Measurements from ENCODE around the gene PCBP3. TPM values are rescaled to one million over a fixed set of nuclear protein-coding genes. Genes with fewer than 3 reads are reported as not detected.

PCBP3 gene
- total RNA-seq, 1 experiment from 2014 or later, result not detected

- no peaks in the 10 kb centered on the region for H3K9me3 ChIP-seq (ENCODE audit: insufficient read depth, low read depth)
- no peaks in the 10 kb centered on the region for H3K36me3 ChIP-seq (ENCODE audit: low read depth)
- BruUV-seq (replicated peaks), result no TSS peak
- H3K4me1 ChIP-seq (replicated peaks; ENCODE audit: insufficient read depth), result peaks cover 34% of the 10 kb centered on the region
- no peaks in the 10 kb centered on the region for H3K27me3 ChIP-seq (ENCODE audit: insufficient read depth, low read depth)
- H3K4me3 ChIP-seq, result no peak overlapping the region
- H3F3A ChIP-seq (ENCODE audit: insufficient read depth, low read depth), result peaks cover 11% of the 10 kb centered on the region; the same call in 1 of the 2 replicates
- DNase-seq, result no peak
- no peak overlapping the region for H3K27ac ChIP-seq
- H3K79me2 ChIP-seq (ENCODE audit: low read depth), result no peaks in the 10 kb centered on the region
- TF ChIP-seq EZH2 (IDR thresholded peaks at IDR 0.05; ENCODE audit: low read depth), result no peak
- TF ChIP-seq, protein P1, sequence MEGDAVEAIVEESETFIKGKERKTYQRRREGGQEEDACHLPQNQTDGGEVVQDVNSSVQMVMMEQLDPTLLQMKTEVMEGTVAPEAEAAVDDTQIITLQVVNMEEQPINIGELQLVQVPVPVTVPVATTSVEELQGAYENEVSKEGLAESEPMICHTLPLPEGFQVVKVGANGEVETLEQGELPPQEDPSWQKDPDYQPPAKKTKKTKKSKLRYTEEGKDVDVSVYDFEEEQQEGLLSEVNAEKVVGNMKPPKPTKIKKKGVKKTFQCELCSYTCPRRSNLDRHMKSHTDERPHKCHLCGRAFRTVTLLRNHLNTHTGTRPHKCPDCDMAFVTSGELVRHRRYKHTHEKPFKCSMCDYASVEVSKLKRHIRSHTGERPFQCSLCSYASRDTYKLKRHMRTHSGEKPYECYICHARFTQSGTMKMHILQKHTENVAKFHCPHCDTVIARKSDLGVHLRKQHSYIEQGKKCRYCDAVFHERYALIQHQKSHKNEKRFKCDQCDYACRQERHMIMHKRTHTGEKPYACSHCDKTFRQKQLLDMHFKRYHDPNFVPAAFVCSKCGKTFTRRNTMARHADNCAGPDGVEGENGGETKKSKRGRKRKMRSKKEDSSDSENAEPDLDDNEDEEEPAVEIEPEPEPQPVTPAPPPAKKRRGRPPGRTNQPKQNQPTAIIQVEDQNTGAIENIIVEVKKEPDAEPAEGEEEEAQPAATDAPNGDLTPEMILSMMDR (conservative IDR thresholded peaks at IDR 0.05), result no peak
- intact Hi-C loops (cut with micrococcal nuclease; ENCODE audit: unreplicated experiment), result no loop called here
- CTCF ChIA-PET, result no interaction called here
- H2AFZ ChIP-seq, result no peak overlapping the region
- H3K4me2 ChIP-seq, result no peak overlapping the region
- no peaks in the 10 kb centered on the region for H4K20me1 ChIP-seq (ENCODE audit: insufficient read depth)
- POLR2A ChIA-PET (ENCODE audit: unreplicated experiment), result no interaction called here
- no peaks in the 10 kb centered on the region for H3K9me2 ChIP-seq (ENCODE audit: insufficient read depth)
Measured at GRCh38 chr21:45919593-45919992, 276.1 kb downstream of the PCBP3 start.

- H3K4me2 ChIP-seq, result no peak overlapping the region
- intact Hi-C loops (cut with micrococcal nuclease; ENCODE audit: unreplicated experiment), result no loop called here
- CTCF ChIA-PET, result no interaction called here
Measured at GRCh38 chr21:45920824-45921600, 277.5 kb downstream of the PCBP3 start.

GRCh38 chr21:45921917-45922316 lies 278.4 kb downstream of the PCBP3 start:
- intact Hi-C loops (cut with micrococcal nuclease; ENCODE audit: unreplicated experiment), result no loop called here
- Histone ChIP-seq H3K4me1 (replicated peaks; ENCODE audit: insufficient read depth) (peaks cover 11% of the 10 kb centered on the region), H3K9me2 (ENCODE audit: insufficient read depth) (no peaks in the 10 kb centered on the region), H3K9me3 (ENCODE audit: insufficient read depth, low read depth) (no peaks in the 10 kb centered on the region), H3K27ac (no peak overlapping the region), H2AFZ (no peak overlapping the region), H3K79me2 (ENCODE audit: low read depth) (no peaks in the 10 kb centered on the region), H4K20me1 (ENCODE audit: insufficient read depth) (no peaks in the 10 kb centered on the region), H3K4me2 (no peak overlapping the region), H3K4me3 (no peak overlapping the region), H3K27me3 (ENCODE audit: insufficient read depth, low read depth) (peaks cover 8% of the 10 kb centered on the region; the same call in 1 of the 2 replicates), H3K36me3 (ENCODE audit: low read depth) (no peaks in the 10 kb centered on the region), H3F3A (ENCODE audit: insufficient read depth, low read depth) (no peaks in the 10 kb centered on the region)
- ChIA-PET CTCF (no interaction called here), POLR2A (ENCODE audit: unreplicated experiment) (no interaction called here)
- BruUV-seq (replicated peaks), result no TSS peak
- TF ChIP-seq EZH2 (IDR thresholded peaks at IDR 0.05; ENCODE audit: low read depth), result no peak
- DNase-seq, result no peak

More at GRCh38 chr21:45920824-45921600, 277.5 kb downstream of the PCBP3 start:
- Histone ChIP-seq H3F3A (ENCODE audit: insufficient read depth, low read depth) (no peaks in the 10 kb centered on the region; the same call in 1 of the 2 replicates), H3K27ac (no peak overlapping the region), H3K36me3 (ENCODE audit: low read depth) (no peaks in the 10 kb centered on the region), H3K27me3 (ENCODE audit: insufficient read depth, low read depth) (peaks cover 3% of the 10 kb centered on the region; the same call in 1 of the 2 replicates), H3K9me2 (ENCODE audit: insufficient read depth) (no peaks in the 10 kb centered on the region), H3K9me3 (ENCODE audit: insufficient read depth, low read depth) (no peaks in the 10 kb centered on the region), H2AFZ (no peak overlapping the region), H3K79me2 (ENCODE audit: low read depth) (no peaks in the 10 kb centered on the region), H4K20me1 (ENCODE audit: insufficient read depth) (no peaks in the 10 kb centered on the region), H3K4me3 (no peak overlapping the region), H3K4me1 (replicated peaks; ENCODE audit: insufficient read depth) (peaks cover 20% of the 10 kb centered on the region)
- TF ChIP-seq EZH2 (IDR thresholded peaks at IDR 0.05; ENCODE audit: low read depth), result no peak
- TF ChIP-seq, protein P1 (conservative IDR thresholded peaks at IDR 0.05), result no peak
- POLR2A ChIA-PET (ENCODE audit: unreplicated experiment), result no interaction called here
- BruUV-seq (replicated peaks), result no TSS peak
- DNase-seq, result no peak
